Fibroblast of mammary gland (primary cell): ENCODE results near the gene F7.

Experiments used
- DNase-seq: peaks from one replicate; pipeline ENCODE4 v3.0.0-alpha.2; 2010; ENCODE audit warnings: low read depth
- H3K4me3 ChIP-seq: 2 replicates; pipeline ENCODE4 v1.5.1; 2011; ENCODE audit warnings: low read depth, mild to moderate bottlenecking, low read length, moderate library complexity; ENCODE audit not compliant: control insufficient read depth
- TF ChIP-seq, protein P1 (sequence below): conservative IDR thresholded peaks from 2 replicates; pipeline ENCODE4 v1.5.1; 2011; ENCODE audit warnings: low read depth, low read length, inconsistent platforms; ENCODE audit not compliant: control insufficient read depth, insufficient read depth

Gene F7

GRCh38 chr13:113141601-113141970, 36.0 kb downstream of the F7 start:
- TF ChIP-seq, protein P1, sequence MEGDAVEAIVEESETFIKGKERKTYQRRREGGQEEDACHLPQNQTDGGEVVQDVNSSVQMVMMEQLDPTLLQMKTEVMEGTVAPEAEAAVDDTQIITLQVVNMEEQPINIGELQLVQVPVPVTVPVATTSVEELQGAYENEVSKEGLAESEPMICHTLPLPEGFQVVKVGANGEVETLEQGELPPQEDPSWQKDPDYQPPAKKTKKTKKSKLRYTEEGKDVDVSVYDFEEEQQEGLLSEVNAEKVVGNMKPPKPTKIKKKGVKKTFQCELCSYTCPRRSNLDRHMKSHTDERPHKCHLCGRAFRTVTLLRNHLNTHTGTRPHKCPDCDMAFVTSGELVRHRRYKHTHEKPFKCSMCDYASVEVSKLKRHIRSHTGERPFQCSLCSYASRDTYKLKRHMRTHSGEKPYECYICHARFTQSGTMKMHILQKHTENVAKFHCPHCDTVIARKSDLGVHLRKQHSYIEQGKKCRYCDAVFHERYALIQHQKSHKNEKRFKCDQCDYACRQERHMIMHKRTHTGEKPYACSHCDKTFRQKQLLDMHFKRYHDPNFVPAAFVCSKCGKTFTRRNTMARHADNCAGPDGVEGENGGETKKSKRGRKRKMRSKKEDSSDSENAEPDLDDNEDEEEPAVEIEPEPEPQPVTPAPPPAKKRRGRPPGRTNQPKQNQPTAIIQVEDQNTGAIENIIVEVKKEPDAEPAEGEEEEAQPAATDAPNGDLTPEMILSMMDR = no peak
- DNase-seq = no peak
- H3K4me3 ChIP-seq = no peak overlapping the region

DNA sequence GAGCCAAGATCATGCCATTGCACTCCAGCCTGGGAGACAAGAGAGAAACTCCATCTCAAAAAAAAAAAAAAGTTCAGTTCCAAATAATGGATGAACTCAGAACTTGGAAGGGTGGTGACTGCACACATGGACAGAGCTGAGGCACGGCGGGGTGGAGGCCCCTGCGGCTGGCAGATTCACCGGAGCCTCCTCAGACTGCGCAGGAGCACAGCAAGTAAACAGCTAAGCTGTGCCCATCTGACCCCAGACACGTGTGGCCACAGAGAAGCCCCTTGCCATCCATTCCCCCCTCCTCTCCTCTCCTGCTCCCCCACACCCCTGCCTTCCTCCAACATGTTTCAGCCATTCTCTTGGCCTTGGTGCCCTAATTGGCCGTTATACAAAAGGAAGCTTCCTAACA, 37.3 kb downstream of the F7 start:
- DNase-seq = no peak
- H3K4me3 ChIP-seq = no peak overlapping the region
- TF ChIP-seq, protein P1 = no peak

DNA sequence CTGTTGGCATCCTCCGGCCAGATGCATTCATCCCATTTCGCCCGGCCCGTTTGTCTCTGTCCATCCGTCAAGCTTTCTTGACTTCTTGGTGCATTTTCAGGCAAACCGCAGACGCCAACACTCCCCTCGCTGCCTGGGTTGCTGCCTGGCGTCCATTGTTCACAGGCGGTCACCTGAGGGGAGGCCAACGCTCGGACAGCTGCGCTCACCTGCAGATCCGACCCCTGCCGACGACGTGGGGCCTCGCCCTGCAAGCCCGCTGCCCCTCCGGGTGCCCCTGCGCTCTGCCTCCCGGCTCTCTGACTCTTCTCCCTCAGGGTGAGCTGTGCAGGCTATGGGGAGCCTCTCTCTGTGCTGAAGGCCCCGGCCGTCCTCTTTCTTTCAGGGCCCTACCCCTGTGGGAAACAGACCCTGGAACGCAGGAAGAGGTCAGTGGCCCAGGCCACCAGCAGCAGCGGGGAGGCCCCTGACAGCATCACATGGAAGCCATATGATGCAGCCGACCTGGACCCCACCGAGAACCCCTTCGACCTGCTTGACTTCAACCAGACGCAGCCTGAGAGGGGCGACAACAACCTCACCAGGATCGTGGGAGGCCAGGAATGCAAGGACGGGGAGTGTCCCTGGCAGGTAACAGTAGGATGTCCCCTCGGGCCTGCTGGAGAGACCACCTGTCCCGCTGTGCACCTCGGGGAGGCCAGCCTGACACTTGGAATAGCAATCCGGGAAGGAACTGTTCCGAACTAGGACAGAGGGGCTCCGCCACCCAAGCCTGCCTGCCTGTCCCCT, 38.1 kb downstream of the F7 start:
- no peak overlapping the region for H3K4me3 ChIP-seq
- TF ChIP-seq, protein P1 = no peak

GRCh38 chr13:113144255-113144629, 38.7 kb downstream of the F7 start:
- no peak overlapping the region for H3K4me3 ChIP-seq
- TF ChIP-seq, protein P1 = no peak
- DNase-seq = no peak

More for the DNA sequence above, 38.1 kb downstream of the F7 start:
- DNase-seq = no peak

DNA sequence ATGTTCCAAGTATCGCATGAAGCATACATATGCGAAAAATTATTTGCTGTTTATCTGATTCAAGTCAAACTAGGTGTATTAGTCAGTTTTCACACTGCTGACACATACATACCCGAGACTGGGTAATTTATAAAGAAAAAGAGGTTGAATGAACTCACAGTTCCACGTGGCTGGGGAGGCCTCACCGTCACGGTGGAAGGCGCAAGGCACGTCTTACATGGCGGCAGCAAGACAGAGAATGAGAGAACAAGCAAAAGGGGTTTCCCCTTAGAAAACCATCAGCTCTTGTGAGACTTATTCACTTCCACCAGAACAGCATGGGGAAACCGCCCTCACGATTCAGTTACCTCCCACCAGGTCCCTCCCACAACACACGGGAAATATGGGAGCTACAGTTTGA, 39.9 kb downstream of the F7 start:
- no peak overlapping the region for H3K4me3 ChIP-seq
- no peak for DNase-seq
- TF ChIP-seq, protein P1 = no peak

DNA sequence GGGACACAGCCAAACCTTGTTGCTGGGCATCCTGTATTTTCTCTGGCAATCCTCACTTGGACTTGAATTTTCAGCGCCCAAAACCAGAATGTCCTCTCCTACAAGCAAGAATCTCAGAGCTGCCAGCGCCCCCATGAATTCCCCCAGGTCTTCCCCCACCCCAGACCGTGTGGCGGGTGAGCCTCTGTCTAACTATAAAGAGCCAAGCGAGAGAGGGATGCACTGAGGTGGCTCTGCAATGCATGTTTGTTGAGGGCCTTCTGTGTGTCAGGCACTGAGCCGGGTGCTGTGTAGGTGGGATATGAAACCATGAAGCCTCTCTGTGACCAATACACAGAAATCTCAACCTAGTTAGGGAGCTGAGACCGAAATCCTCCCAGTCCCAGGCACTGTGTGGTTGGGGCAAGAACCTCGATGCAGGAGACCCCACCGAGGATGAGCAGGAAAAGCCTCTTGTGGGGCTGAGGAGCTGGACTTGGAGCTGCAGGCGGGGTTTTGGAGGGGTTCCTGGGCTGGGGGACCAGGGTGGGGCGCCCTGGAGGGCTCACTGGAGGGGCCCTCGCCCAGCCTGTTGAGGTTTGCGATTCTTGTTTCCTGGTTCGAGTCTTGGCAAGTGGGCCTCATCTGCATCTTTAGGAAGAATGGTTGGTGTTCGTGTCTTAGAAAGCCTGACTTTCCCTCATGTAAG, 40.5 kb downstream of the F7 start:
- TF ChIP-seq, protein P1 = no peak

More for the DNA sequence above, 40.5 kb downstream of the F7 start:
- H3K4me3 ChIP-seq = no peak overlapping the region
- no peak for DNase-seq
